ENCODE results near the gene SHB.
A peak's percentile ranks its signal among the peaks of the same experiment; 100 is the strongest.

Gene SHB

GRCh38 chr9:37994639-37995347, 74.2 kb downstream of the SHB start:
- peak; percentile 37 for DNase-seq (ENCODE audit: insufficient read length, low spot score)
- peak; percentile 80 for FAIRE-seq

GRCh38 chr9:37992924-37993349, 76.1 kb downstream of the SHB start:
- DNase-seq (ENCODE audit: insufficient read length, low spot score) (no peak), FAIRE-seq (peak; percentile 49)

GRCh38 chr9:37990404-37991015, 78.5 kb downstream of the SHB start:
- DNase-seq (ENCODE audit: insufficient read length, low spot score) = no peak
- FAIRE-seq = no peak

GRCh38 chr9:37989701-37990100, 79.3 kb downstream of the SHB start:
- DNase-seq (ENCODE audit: insufficient read length, low spot score) (no peak), FAIRE-seq (no peak)

GRCh38 chr9:37988602-37989001, 80.4 kb downstream of the SHB start:
- DNase-seq (ENCODE audit: insufficient read length, low spot score) = no peak
- no peak for FAIRE-seq

- no peak for FAIRE-seq
- DNase-seq (ENCODE audit: insufficient read length, low spot score) = no peak
These were observed 81.0 kb downstream of the SHB start for GRCh38 chr9:37988041-37988440.

- FAIRE-seq = no peak
- no peak for DNase-seq (ENCODE audit: insufficient read length, low spot score)
These were observed 81.5 kb downstream of the SHB start for GRCh38 chr9:37987467-37987981.

GRCh38 chr9:37986771-37987258, 82.2 kb downstream of the SHB start:
- FAIRE-seq (no peak), DNase-seq (ENCODE audit: insufficient read length, low spot score) (no peak)

GRCh38 chr9:37986001-37986400, 83.0 kb downstream of the SHB start:
- FAIRE-seq (no peak), DNase-seq (ENCODE audit: insufficient read length, low spot score) (no peak)

GRCh38 chr9:37984672-37985611, 84.1 kb downstream of the SHB start:
- no peak for DNase-seq (ENCODE audit: insufficient read length, low spot score)
- FAIRE-seq = no peak

GRCh38 chr9:37984278-37984671, 84.8 kb downstream of the SHB start:
- no peak for DNase-seq (ENCODE audit: insufficient read length, low spot score)
- no peak for FAIRE-seq

GRCh38 chr9:37983381-37984067, 85.5 kb downstream of the SHB start:
- DNase-seq (ENCODE audit: insufficient read length, low spot score) = no peak
- no peak for FAIRE-seq

- DNase-seq (ENCODE audit: insufficient read length, low spot score) = no peak
- FAIRE-seq = no peak
These were observed 89.2 kb downstream of the SHB start for GRCh38 chr9:37979844-37980243.

- no peak for FAIRE-seq
- DNase-seq (ENCODE audit: insufficient read length, low spot score) = no peak
These were observed 90.0 kb downstream of the SHB start for GRCh38 chr9:37978983-37979382.

GRCh38 chr9:37978481-37978864, 90.6 kb downstream of the SHB start:
- no peak for DNase-seq (ENCODE audit: insufficient read length, low spot score)
- FAIRE-seq = no peak

GRCh38 chr9:37977851-37978480, 91.1 kb downstream of the SHB start:
- DNase-seq (ENCODE audit: insufficient read length, low spot score) (no peak), FAIRE-seq (no peak)

- no peak for FAIRE-seq
- DNase-seq (ENCODE audit: insufficient read length, low spot score) = no peak
These were observed 92.1 kb downstream of the SHB start for GRCh38 chr9:37976714-37977477.

- FAIRE-seq = no peak
- no peak for DNase-seq (ENCODE audit: insufficient read length, low spot score)
These were observed 93.4 kb downstream of the SHB start for GRCh38 chr9:37975639-37976038.

GRCh38 chr9:37974506-37975173, 94.4 kb downstream of the SHB start:
- no peak for FAIRE-seq
- no peak for DNase-seq (ENCODE audit: insufficient read length, low spot score)

All from GM19239 (cell line).